Keratinocyte (primary cell): Measurements from ENCODE around the gene FOS.

Experiments used
- CTCF ChIP-seq, 3 experiments: IDR thresholded peaks in 1 of 3; conservative IDR thresholded peaks in 1 of 3; optimal IDR thresholded peaks in 1 of 3; 2 replicates in 2 of 3; 3 replicates in 1 of 3; pipeline versions ENCODE3 to v1.5.1; 2011; ENCODE audit warnings: low read length in 3 of 3, mild to moderate bottlenecking in 3 of 3, moderate library complexity in 2 of 3, control low read depth in 1 of 3, inconsistent platforms in 1 of 3; ENCODE audit not compliant: insufficient read depth in 2 of 3; ENCODE audit errors: extremely low read depth in 1 of 3
- EZH2 ChIP-seq: IDR thresholded peaks from one replicate; pipeline ENCODE4 v1.6.1; 2012; ENCODE audit warnings: inconsistent platforms, mild to moderate bottlenecking, low read length, moderate library complexity

GRCh38 chr14:75292101-75292563 is 13.5 kb downstream of the FOS start:
- TF ChIP-seq EZH2 (no peak), CTCF (optimal IDR thresholded peaks at IDR 0.05 in 1 of 3, IDR thresholded peaks at IDR 0.05 in 1 of 3, conservative IDR thresholded peaks at IDR 0.05 in 1 of 3; ENCODE audit: extremely low read depth in 1 of 3, insufficient read depth in 2 of 3, low read length in 3 of 3) (no peak)
